ENCODE measurements around the gene RNF220. TPM values are rescaled to one million over a fixed set of nuclear protein-coding genes. Genes with fewer than 3 reads are reported as not detected.

Gene RNF220
- total RNA-seq, 1 donor from 2014 or later: 47.1 TPM

DNA sequence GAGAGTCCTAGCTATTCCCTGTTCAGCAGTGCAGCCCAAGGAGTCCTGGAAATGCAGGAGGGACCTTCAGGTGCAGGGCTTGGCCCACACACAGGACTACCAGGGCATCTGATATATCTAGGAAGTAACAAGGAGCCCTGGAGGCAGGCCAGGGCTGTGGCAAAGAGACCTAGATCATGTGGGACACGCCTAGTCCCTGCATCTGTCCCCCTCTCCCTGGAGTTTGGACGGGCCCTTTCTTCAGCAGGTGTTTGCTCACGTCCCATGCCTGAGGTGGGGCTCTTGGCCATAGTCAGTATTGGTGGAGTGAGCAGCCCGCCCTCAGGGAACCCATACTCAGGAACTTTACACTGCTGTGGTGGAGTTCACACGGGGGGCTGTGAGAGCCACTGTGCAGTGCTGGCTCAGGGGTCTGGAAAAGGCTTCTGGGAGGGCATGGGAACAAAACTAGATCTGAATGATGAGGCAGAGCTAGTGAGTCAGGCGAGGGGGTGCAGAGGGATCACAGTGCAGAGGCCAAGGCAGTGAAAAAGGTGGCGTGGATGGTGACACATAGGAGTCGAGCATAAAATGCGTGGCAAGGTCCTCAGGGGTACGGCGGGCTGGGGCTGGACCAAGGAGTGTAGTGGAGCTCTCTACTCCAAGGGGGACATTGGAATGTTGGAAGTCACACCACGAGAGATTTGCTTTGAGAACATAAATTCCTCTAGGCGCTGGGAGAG, 243.6 kb downstream of the RNF220 start:
- no peak overlapping the region for H3K27ac ChIP-seq (ENCODE audit: low read depth, low read length)
- FAIRE-seq (no peak), DNase-seq (ENCODE audit: low read depth) (no peak)
- no peak for TF ChIP-seq CTCF (IDR thresholded peaks at IDR 0.05; ENCODE audit: insufficient read depth, low read depth, low read length)
- TF ChIP-seq EZH2 (IDR thresholded peaks at IDR 0.05; ENCODE audit: insufficient read depth, low read length): no peak
- no peak overlapping the region for H3K4me2 ChIP-seq (ENCODE audit: low read length)
- no peak overlapping the region for H2AFZ ChIP-seq (ENCODE audit: low read depth, low read length)
- Mint-ChIP-seq H3K36me3 (ENCODE audit: low read depth, unreplicated experiment) (peaks cover 22% of the 10 kb centered on the region), H3K4me1 (ENCODE audit: low read depth, unreplicated experiment) (peaks cover 6% of the 10 kb centered on the region), H3K9me3 (ENCODE audit: unreplicated experiment) (no peaks in the 10 kb centered on the region), H3K4me3 (ENCODE audit: unreplicated experiment) (peak overlapping the region; percentile 13), H3K27ac (ENCODE audit: unreplicated experiment) (peak overlapping the region; percentile 16), H3K27me3 (ENCODE audit: low read depth, unreplicated experiment) (no peaks in the 10 kb centered on the region)
- H3K9ac ChIP-seq (ENCODE audit: low read length): no peak overlapping the region
- H3K9me3 ChIP-seq (ENCODE audit: insufficient read depth, low read depth, low read length): no peaks in the 10 kb centered on the region
- peaks cover 44% of the 10 kb centered on the region for H4K20me1 ChIP-seq (ENCODE audit: insufficient read depth, low read length)
- peaks cover 5% of the 10 kb centered on the region for H3K36me3 ChIP-seq (ENCODE audit: insufficient read depth, low read length)
- H3K4me3 ChIP-seq (ENCODE audit: insufficient read depth, low read depth, low read length): no peak overlapping the region
- H3K27me3 ChIP-seq (ENCODE audit: insufficient read depth, low read length): no peaks in the 10 kb centered on the region
- no peaks in the 10 kb centered on the region for H3K79me2 ChIP-seq (ENCODE audit: insufficient read depth, low read length)
- peaks cover 8% of the 10 kb centered on the region for H3K4me1 ChIP-seq (ENCODE audit: insufficient read depth, low read length)

GRCh38 chr1:44649788-44650158, 244.7 kb downstream of the RNF220 start:
- Histone ChIP-seq H3K4me3 (ENCODE audit: insufficient read depth, low read depth, low read length) (no peak overlapping the region), H3K79me2 (ENCODE audit: insufficient read depth, low read length) (no peaks in the 10 kb centered on the region), H3K27me3 (ENCODE audit: insufficient read depth, low read length) (no peaks in the 10 kb centered on the region), H3K9me3 (ENCODE audit: insufficient read depth, low read depth, low read length) (no peaks in the 10 kb centered on the region), H3K4me2 (ENCODE audit: low read length) (no peak overlapping the region), H3K36me3 (ENCODE audit: insufficient read depth, low read length) (peaks cover 5% of the 10 kb centered on the region), H3K9ac (ENCODE audit: low read length) (no peak overlapping the region), H3K27ac (ENCODE audit: low read depth, low read length) (no peak overlapping the region), H4K20me1 (ENCODE audit: insufficient read depth, low read length) (peaks cover 35% of the 10 kb centered on the region), H3K4me1 (ENCODE audit: insufficient read depth, low read length) (no peaks in the 10 kb centered on the region), H2AFZ (ENCODE audit: low read depth, low read length) (no peak overlapping the region)
- Mint-ChIP-seq H3K27ac (ENCODE audit: unreplicated experiment) (no peak overlapping the region), H3K36me3 (ENCODE audit: low read depth, unreplicated experiment) (peaks cover 20% of the 10 kb centered on the region), H3K27me3 (ENCODE audit: low read depth, unreplicated experiment) (no peaks in the 10 kb centered on the region), H3K4me1 (ENCODE audit: low read depth, unreplicated experiment) (peaks cover 6% of the 10 kb centered on the region), H3K9me3 (ENCODE audit: unreplicated experiment) (no peaks in the 10 kb centered on the region), H3K4me3 (ENCODE audit: unreplicated experiment) (no peak overlapping the region)
- FAIRE-seq: no peak
- TF ChIP-seq EZH2 (IDR thresholded peaks at IDR 0.05; ENCODE audit: insufficient read depth, low read length): no peak
- TF ChIP-seq CTCF (IDR thresholded peaks at IDR 0.05; ENCODE audit: insufficient read depth, low read depth, low read length): no peak
- DNase-seq (ENCODE audit: low read depth): no peak

GRCh38 chr1:44650159-44650831, 245.2 kb downstream of the RNF220 start:
- Histone ChIP-seq H4K20me1 (ENCODE audit: insufficient read depth, low read length) (peaks cover 35% of the 10 kb centered on the region), H3K27me3 (ENCODE audit: insufficient read depth, low read length) (no peaks in the 10 kb centered on the region), H3K27ac (ENCODE audit: low read depth, low read length) (no peak overlapping the region), H3K4me2 (ENCODE audit: low read length) (no peak overlapping the region), H3K9ac (ENCODE audit: low read length) (no peak overlapping the region), H2AFZ (ENCODE audit: low read depth, low read length) (no peak overlapping the region), H3K36me3 (ENCODE audit: insufficient read depth, low read length) (peaks cover 5% of the 10 kb centered on the region), H3K4me1 (ENCODE audit: insufficient read depth, low read length) (no peaks in the 10 kb centered on the region), H3K4me3 (ENCODE audit: insufficient read depth, low read depth, low read length) (no peak overlapping the region), H3K79me2 (ENCODE audit: insufficient read depth, low read length) (no peaks in the 10 kb centered on the region), H3K9me3 (ENCODE audit: insufficient read depth, low read depth, low read length) (no peaks in the 10 kb centered on the region)
- H3K9me3 Mint-ChIP-seq (ENCODE audit: unreplicated experiment): no peaks in the 10 kb centered on the region
- TF ChIP-seq CTCF (IDR thresholded peaks at IDR 0.05; ENCODE audit: insufficient read depth, low read depth, low read length) (no peak), EZH2 (IDR thresholded peaks at IDR 0.05; ENCODE audit: insufficient read depth, low read length) (no peak)
- no peak for DNase-seq (ENCODE audit: low read depth)
- no peaks in the 10 kb centered on the region for H3K27me3 Mint-ChIP-seq (ENCODE audit: low read depth, unreplicated experiment)
- no peak overlapping the region for H3K4me3 Mint-ChIP-seq (ENCODE audit: unreplicated experiment)
- FAIRE-seq: no peak
- no peak overlapping the region for H3K27ac Mint-ChIP-seq (ENCODE audit: unreplicated experiment)
- peaks cover 18% of the 10 kb centered on the region for H3K36me3 Mint-ChIP-seq (ENCODE audit: low read depth, unreplicated experiment)
- H3K4me1 Mint-ChIP-seq (ENCODE audit: low read depth, unreplicated experiment): peaks cover 6% of the 10 kb centered on the region

All from astrocyte (in vitro differentiated cells and primary cell).